Gastroesophageal sphincter (tissue), 4 donors: ENCODE results near the gene KCNMA1. TPM values are rescaled to one million over a fixed set of nuclear protein-coding genes. Genes with fewer than 3 reads are reported as not detected.

Experiments
- ATAC-seq: fragments of 150-250 bp; one replicate; pipeline ENCODE4 v1.9.1; 2016; ENCODE audit warnings: mild to moderate bottlenecking, moderate library complexity
- H3K27ac ChIP-seq, 4 donors: fragments of 200-600 bp; sonication (generic) in 3 of 4; 1 replicate in 3 of 4; 2 replicates in 1 of 4; pipeline ENCODE4 v1.5.1; 2016 to 2019
- H3K27me3 ChIP-seq: fragments of 200-600 bp; sonication (generic); one replicate; pipeline ENCODE4 v1.5.1; 2019
- H3K36me3 ChIP-seq, 2 donors: fragments of 200-600 bp; sonication (generic); one replicate each; pipeline ENCODE4 v1.5.1; 2019; ENCODE audit warnings: control low read depth in 1 of 2
- H3K4me1 ChIP-seq, 3 donors: fragments of 200-600 bp; sonication (generic); 1 replicate in 2 of 3; 2 replicates in 1 of 3; pipeline ENCODE4 v1.5.1; 2016 to 2019; ENCODE audit warnings: control low read depth in 2 of 3
- H3K4me3 ChIP-seq, 2 donors: fragments of 200-600 bp; sonication (generic); one replicate each; pipeline ENCODE4 v1.5.1; 2019; ENCODE audit warnings: mild to moderate bottlenecking in 1 of 2, moderate library complexity in 1 of 2
- H3K9me3 ChIP-seq, 3 donors: fragments of 200-600 bp; sonication (generic); one replicate each; pipeline ENCODE4 v1.5.1; 2017 to 2019; ENCODE audit warnings: control low read depth in 2 of 3
- CTCF ChIP-seq, 4 experiments: fragments of 200-600 bp in 2 of 4; fragments of 450-650 bp in 2 of 4; sonication (generic) in 1 of 4; IDR thresholded peaks; one replicate each; pipeline ENCODE4 v1.5.1; 2017 to 2019; ENCODE audit warnings: antibody characterized with exemption in 4 of 4, mild to moderate bottlenecking in 2 of 4, moderate library complexity in 2 of 4
- EP300 ChIP-seq: sonication (generic); formaldehyde crosslinking; IDR thresholded peaks from one replicate; pipeline ENCODE4 v1.6.1; 2017; ENCODE audit warnings: antibody characterized with exemption, mild to moderate bottlenecking
- POLR2A ChIP-seq, 2 donors: fragments of 450-650 bp; IDR thresholded peaks; one replicate each; pipeline ENCODE4 v1.6.1; 2017; ENCODE audit warnings: antibody characterized with exemption in 2 of 2, mild to moderate bottlenecking in 2 of 2, moderate library complexity in 1 of 2
- POLR2AphosphoS5 ChIP-seq: sonication (generic); formaldehyde crosslinking; IDR thresholded peaks from one replicate; pipeline ENCODE4 v1.6.1; 2017; ENCODE audit warnings: antibody characterized with exemption
- WGBS, 2 donors: methylation state at CpG; one replicate each; pipeline ENCODE4 v1.1.5; 2018; ENCODE audit warnings: low coverage in 1 of 2; 5-methylcytosine and 5-hydroxymethylcytosine counted together
- total RNA-seq, 4 donors: library from RNA; depleted of rRNA; stranded (reverse); fragments of >200 nt; gene quantifications; one replicate each; pipeline ENCODE4 v1.1.0, GENCODE V29; 2016

KCNMA1 gene
- total RNA-seq, 4 donors from 2014 or later = 168 to 389 (median 323) TPM

GRCh38 chr10:77004917-77005564 lies 632.6 kb downstream of the KCNMA1 start:
- Histone ChIP-seq H3K4me1 (peaks cover 0 to 16% (median 0%) of the 10 kb centered on the region in 3 donors), H3K36me3 (peaks cover 0 to 35% of the 10 kb centered on the region in 2 donors), H3K9me3 (peaks cover 0 to 5% (median 0%) of the 10 kb centered on the region in 3 donors), H3K4me3 (no peak overlapping the region), H3K27ac (peak overlapping the region in 3 of 4 donors; percentile 32 to 61 (median 50)), H3K27me3 (no peaks in the 10 kb centered on the region)
- TF ChIP-seq POLR2A (IDR thresholded peaks at IDR 0.05) (no peak), POLR2AphosphoS5 (no peak), CTCF (IDR thresholded peaks at IDR 0.05) (peak; percentile 69 to 85 (median 79))
- 29 to 50% methylated on average over 2 of the region's 3 CpGs for WGBS, 2 donors
- peak; percentile 81 for ATAC-seq

DNA sequence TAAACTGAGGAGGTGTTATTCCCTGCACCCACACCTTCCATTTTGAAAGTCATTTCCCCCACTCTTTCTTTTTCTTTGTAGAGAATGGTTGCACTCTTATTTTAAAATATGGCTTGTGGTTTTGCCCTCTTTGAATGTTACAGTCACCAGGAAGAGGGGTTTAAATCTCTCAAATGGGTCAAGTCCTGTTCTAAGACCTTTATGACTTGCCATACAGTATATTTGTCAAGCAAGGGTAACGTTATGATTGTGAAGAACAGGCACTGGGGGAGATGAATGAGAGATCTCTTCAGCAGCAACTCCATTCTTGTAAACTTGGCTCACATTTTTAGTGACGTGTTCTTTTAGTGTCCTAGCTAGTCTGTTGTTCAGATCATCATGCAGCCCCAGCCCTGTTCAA lies 634.7 kb downstream of the KCNMA1 start:
- H3K9me3 ChIP-seq = peaks cover 0 to 5% (median 0%) of the 10 kb centered on the region in 3 donors
- no peak for ATAC-seq
- peaks cover 0 to 16% (median 0%) of the 10 kb centered on the region in 3 donors for H3K4me1 ChIP-seq
- H3K27ac ChIP-seq = no peak overlapping the region
- 44 to 45% methylated on average over 2 of the region's 2 CpGs for WGBS, 2 donors
- H3K27me3 ChIP-seq = no peaks in the 10 kb centered on the region
- no peak for TF ChIP-seq POLR2A (IDR thresholded peaks at IDR 0.05)
- TF ChIP-seq CTCF (IDR thresholded peaks at IDR 0.05) = no peak
- TF ChIP-seq EP300 = no peak
- no peak for TF ChIP-seq POLR2AphosphoS5
- no peak overlapping the region for H3K4me3 ChIP-seq
- peaks cover 0 to 21% of the 10 kb centered on the region in 2 donors for H3K36me3 ChIP-seq

- H3K27ac ChIP-seq = no peak overlapping the region
- H3K4me3 ChIP-seq = no peak overlapping the region
- 81 to 86% methylated on average over 7 to 12 of the region's 12 CpGs for WGBS, 2 donors
- no peak for ATAC-seq
- no peaks in the 10 kb centered on the region for H3K9me3 ChIP-seq
- H3K27me3 ChIP-seq = no peaks in the 10 kb centered on the region
- peaks cover 0 to 16% (median 0%) of the 10 kb centered on the region in 3 donors for H3K4me1 ChIP-seq
- no peak for TF ChIP-seq CTCF (IDR thresholded peaks at IDR 0.05)
- TF ChIP-seq POLR2AphosphoS5 = no peak
- TF ChIP-seq POLR2A (IDR thresholded peaks at IDR 0.05) = no peak
- H3K36me3 ChIP-seq = peaks cover 0 to 7% of the 10 kb centered on the region in 2 donors
Observed at GRCh38 chr10:77001206-77001605, 636.4 kb downstream of the KCNMA1 start.

GRCh38 chr10:76998451-76998850 lies 639.2 kb downstream of the KCNMA1 start:
- no peak for ATAC-seq
- Histone ChIP-seq H3K9me3 (no peaks in the 10 kb centered on the region), H3K4me1 (peaks cover 0 to 4% (median 0%) of the 10 kb centered on the region in 3 donors), H3K36me3 (peaks cover 0 to 6% of the 10 kb centered on the region in 2 donors), H3K4me3 (no peak overlapping the region), H3K27ac (no peak overlapping the region), H3K27me3 (no peaks in the 10 kb centered on the region)
- WGBS, 2 donors = 92 to 100% methylated on average over 1 of the region's 2 CpGs
- TF ChIP-seq POLR2AphosphoS5 (no peak), CTCF (IDR thresholded peaks at IDR 0.05) (no peak), POLR2A (IDR thresholded peaks at IDR 0.05) (no peak), EP300 (no peak)

- H3K27ac ChIP-seq = no peak overlapping the region
- WGBS, 2 donors = 90 to 92% methylated on average over 3 of the region's 3 CpGs
- TF ChIP-seq CTCF (IDR thresholded peaks at IDR 0.05) (no peak), POLR2AphosphoS5 (no peak), POLR2A (IDR thresholded peaks at IDR 0.05) (no peak), EP300 (no peak)
- no peaks in the 10 kb centered on the region for H3K9me3 ChIP-seq
- no peak for ATAC-seq
- H3K36me3 ChIP-seq = peaks cover 0 to 6% of the 10 kb centered on the region in 2 donors
- no peak overlapping the region for H3K4me3 ChIP-seq
- peaks cover 0 to 12% (median 0%) of the 10 kb centered on the region in 3 donors for H3K4me1 ChIP-seq
- no peaks in the 10 kb centered on the region for H3K27me3 ChIP-seq
Observed at GRCh38 chr10:76997631-76998030, 640.0 kb downstream of the KCNMA1 start.
